B cell (primary cell): ENCODE data around the gene ENO3.

Experiments
- CTCF ChIP-seq: fragments of 200-600 bp; IDR thresholded peaks from one replicate; pipeline ENCODE4 v1.8.0; 2022; ENCODE audit warnings: antibody characterized with exemption, mild to moderate bottlenecking
- EZH2 ChIP-seq: IDR thresholded peaks from 2 replicates; pipeline ENCODE4 v1.6.1; 2012; ENCODE audit warnings: borderline replicate concordance, low read depth, mild to moderate bottlenecking, moderate library complexity, low read length; ENCODE audit not compliant: insufficient read depth, poor library complexity, severe bottlenecking

GRCh38 chr17:4944554-4945175 lies 6.3 kb upstream of the ENO3 start:
- no peak for TF ChIP-seq EZH2
- TF ChIP-seq CTCF, result no peak
